ENCODE results near the gene GHR.

DNA sequence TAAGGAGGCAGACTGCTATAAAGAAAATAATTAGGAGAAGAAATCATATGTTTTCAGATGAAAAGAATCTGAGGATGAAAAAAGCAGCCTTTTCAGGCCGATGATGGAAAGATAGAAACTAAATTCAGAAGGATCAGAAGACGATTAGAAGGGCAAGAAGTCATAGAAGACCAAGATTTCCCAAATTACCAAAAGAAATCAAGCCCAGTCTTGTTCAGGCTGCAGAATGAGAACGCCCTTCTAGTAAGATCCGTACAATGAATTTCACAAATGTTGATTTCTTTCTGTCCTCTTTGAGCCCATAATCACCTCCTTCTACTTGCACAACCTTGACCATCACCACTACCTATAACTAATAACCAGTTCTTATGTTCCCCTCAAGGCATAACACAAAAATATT lies 218.8 kb downstream of the GHR start:
- TF ChIP-seq, protein P1, sequence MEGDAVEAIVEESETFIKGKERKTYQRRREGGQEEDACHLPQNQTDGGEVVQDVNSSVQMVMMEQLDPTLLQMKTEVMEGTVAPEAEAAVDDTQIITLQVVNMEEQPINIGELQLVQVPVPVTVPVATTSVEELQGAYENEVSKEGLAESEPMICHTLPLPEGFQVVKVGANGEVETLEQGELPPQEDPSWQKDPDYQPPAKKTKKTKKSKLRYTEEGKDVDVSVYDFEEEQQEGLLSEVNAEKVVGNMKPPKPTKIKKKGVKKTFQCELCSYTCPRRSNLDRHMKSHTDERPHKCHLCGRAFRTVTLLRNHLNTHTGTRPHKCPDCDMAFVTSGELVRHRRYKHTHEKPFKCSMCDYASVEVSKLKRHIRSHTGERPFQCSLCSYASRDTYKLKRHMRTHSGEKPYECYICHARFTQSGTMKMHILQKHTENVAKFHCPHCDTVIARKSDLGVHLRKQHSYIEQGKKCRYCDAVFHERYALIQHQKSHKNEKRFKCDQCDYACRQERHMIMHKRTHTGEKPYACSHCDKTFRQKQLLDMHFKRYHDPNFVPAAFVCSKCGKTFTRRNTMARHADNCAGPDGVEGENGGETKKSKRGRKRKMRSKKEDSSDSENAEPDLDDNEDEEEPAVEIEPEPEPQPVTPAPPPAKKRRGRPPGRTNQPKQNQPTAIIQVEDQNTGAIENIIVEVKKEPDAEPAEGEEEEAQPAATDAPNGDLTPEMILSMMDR (IDR thresholded peaks at IDR 0.05), result no peak
- no peak for TF ChIP-seq POLR2A (IDR thresholded peaks at IDR 0.05)
